GM21526 (cell line): ENCODE results near the gene TFCP2.
"Not testable (repeated sequence)": the region's sequence is repeated elsewhere in the genome, so short reads cannot be mapped to it uniquely, and the experiment has no call there.

Source experiments
- ATAC-seq: cut with Tn5 transposase; IDR thresholded peaks from one replicate; pipeline ENCODE4 v1.9.1; 2021; ENCODE audit warnings: moderate library complexity; ENCODE audit not compliant: unreplicated experiment, low FRiP score

The TFCP2 gene

GRCh38 chr12:51085757-51086156 lies 87.2 kb downstream of the TFCP2 start:
- no peak for ATAC-seq

GRCh38 chr12:51083126-51083833 lies 89.7 kb downstream of the TFCP2 start, which contains the start of gene CSRNP2:
TSS of gene CSRNP2 (minus strand) at chr12:51083596. CDS start at chr12:51076561, 7,035 bp downstream.
- ATAC-seq: peak; percentile 97

GRCh38 chr12:51082561-51083125 lies 90.3 kb downstream of the TFCP2 start:
- no peak for ATAC-seq

- ATAC-seq: no peak
Observed at GRCh38 chr12:51081421-51081820, 91.5 kb downstream of the TFCP2 start.

- ATAC-seq: no peak
Observed at GRCh38 chr12:51080136-51080535, 92.8 kb downstream of the TFCP2 start.

GRCh38 chr12:51078866-51079265 lies 94.1 kb downstream of the TFCP2 start:
- not testable (repeated sequence) for ATAC-seq

GRCh38 chr12:51078346-51078745 lies 94.6 kb downstream of the TFCP2 start:
- ATAC-seq: not testable (repeated sequence)

- no peak for ATAC-seq
Observed at GRCh38 chr12:51077930-51078329, 95.0 kb downstream of the TFCP2 start.

GRCh38 chr12:51076236-51076930 lies 96.6 kb downstream of the TFCP2 start:
- no peak for ATAC-seq

GRCh38 chr12:51075390-51075789 lies 97.5 kb downstream of the TFCP2 start:
- no peak for ATAC-seq

GRCh38 chr12:51071663-51072062 lies 101.3 kb downstream of the TFCP2 start:
- ATAC-seq: no peak

GRCh38 chr12:51070004-51070403 lies 102.9 kb downstream of the TFCP2 start:
- ATAC-seq: no peak

- ATAC-seq: no peak
Observed at GRCh38 chr12:51067771-51068170, 105.2 kb downstream of the TFCP2 start.

GRCh38 chr12:51067229-51067628 lies 105.7 kb downstream of the TFCP2 start:
- ATAC-seq: no peak

- no peak for ATAC-seq
Observed at GRCh38 chr12:51065530-51065929, 107.4 kb downstream of the TFCP2 start.

GRCh38 chr12:51062631-51063397 lies 110.1 kb downstream of the TFCP2 start:
- no peak for ATAC-seq

GRCh38 chr12:51059086-51059485 lies 113.8 kb downstream of the TFCP2 start:
- no peak for ATAC-seq

GRCh38 chr12:51056242-51056641 lies 116.7 kb downstream of the TFCP2 start:
- ATAC-seq: no peak

GRCh38 chr12:51055060-51055459 lies 117.9 kb downstream of the TFCP2 start:
- ATAC-seq: no peak

- no peak for ATAC-seq
Observed at GRCh38 chr12:51051787-51052186, 121.1 kb downstream of the TFCP2 start.

GRCh38 chr12:51049525-51049924 lies 123.4 kb downstream of the TFCP2 start:
- no peak for ATAC-seq
